IMR-90 (cell line): Measurements from ENCODE around the gene KRT8. TPM values are rescaled to one million over a fixed set of nuclear protein-coding genes. Genes with fewer than 3 reads are reported as not detected.

Experiments used
- ATAC-seq: fragments of 200-7000 bp; cut with Tn5 transposase; 2 replicates; pipeline ENCODE4 v1.9.1; 2020; ENCODE audit warnings: low read depth, mild to moderate bottlenecking, moderate library complexity
- BruUV-seq: library from RNA; stranded (reverse); fragments of 400-500 nt; replicated peaks from 2 replicates; lab custom pipeline; 2021; lab: Mats Ljungman, UMichigan
- CTCF ChIA-PET: fragments of 300-600 bp; formaldehyde crosslinking; extraction: SDS; loops from one replicate; lab custom pipeline; 2021; ENCODE audit warnings: antibody characterized with exemption; lab: Yijun Ruan, JAX
- POLR2A ChIA-PET: fragments of 300-600 bp; sonication (Branson Sonifier 250); formaldehyde crosslinking; loops from one replicate; lab custom pipeline; 2022; ENCODE audit warnings: antibody characterized with exemption; ENCODE audit not compliant: unreplicated experiment; lab: Charles Lee
- DNase-seq: peaks from one replicate; pipeline ENCODE4 v3.0.0; 2013
- H2AFZ ChIP-seq: replicated peaks from 2 replicates; pipeline ENCODE3; 2013; ENCODE audit warnings: low read length, mild to moderate bottlenecking; ENCODE audit not compliant: poor library complexity
- H2AK5ac ChIP-seq: 2 replicates; pipeline ENCODE4 v1.6.1; 2013; ENCODE audit warnings: low read depth, low read length, inconsistent platforms
- H2AK9ac ChIP-seq: replicated peaks from 2 replicates; pipeline ENCODE3; 2013; ENCODE audit warnings: mild to moderate bottlenecking, low read depth, low read length, moderate library complexity; ENCODE audit not compliant: poor library complexity
- H2BK120ac ChIP-seq: 2 replicates; pipeline ENCODE4 v1.6.1; 2013; ENCODE audit warnings: low read depth, low read length, inconsistent platforms
- H2BK15ac ChIP-seq: 3 replicates; pipeline ENCODE4 v1.6.1; 2013; ENCODE audit warnings: low read depth, low read length, inconsistent platforms
- H2BK20ac ChIP-seq: 2 replicates; pipeline ENCODE4 v1.6.1; 2013; ENCODE audit warnings: low read depth, mild to moderate bottlenecking, inconsistent platforms, low read length, moderate library complexity
- H2BK5ac ChIP-seq: 2 replicates; pipeline ENCODE4 v1.6.1; 2013; ENCODE audit warnings: mild to moderate bottlenecking, low read depth, low read length, inconsistent platforms; ENCODE audit not compliant: poor library complexity, severe bottlenecking
- H3K14ac ChIP-seq: replicated peaks from 2 replicates; pipeline ENCODE4 v1.6.1; 2013; ENCODE audit warnings: low read depth, low read length, inconsistent platforms
- H3K18ac ChIP-seq: 2 replicates; pipeline ENCODE4 v1.6.1; 2013; ENCODE audit warnings: low read depth, low read length, control low read depth
- H3K23ac ChIP-seq: 2 replicates; pipeline ENCODE4 v1.6.1; 2013; ENCODE audit warnings: low read depth, low read length, inconsistent platforms
- H3K27ac ChIP-seq: 2 replicates; pipeline ENCODE4 v1.5.1; 2013; ENCODE audit warnings: mild to moderate bottlenecking, control low read depth, low read length; ENCODE audit not compliant: insufficient read depth
- H3K27me3 ChIP-seq: 2 replicates; pipeline ENCODE4 v1.6.1; 2013; ENCODE audit warnings: low read length; ENCODE audit not compliant: control insufficient read depth, insufficient read depth
- H3K36me3 ChIP-seq: 2 replicates; pipeline ENCODE4 v1.6.1; 2013; ENCODE audit warnings: low read length, mixed read lengths; ENCODE audit not compliant: control insufficient read depth, insufficient read depth
- H3K4ac ChIP-seq: 2 replicates; pipeline ENCODE4 v1.6.1; 2013; ENCODE audit warnings: low read depth, low read length, inconsistent platforms
- H3K4me1 ChIP-seq: 2 replicates; pipeline ENCODE4 v1.6.1; 2013; ENCODE audit warnings: low read length, mixed read lengths; ENCODE audit not compliant: control insufficient read depth, insufficient read depth
- H3K4me2 ChIP-seq: 2 replicates; pipeline ENCODE4 v1.6.1; 2013; ENCODE audit warnings: low read depth, mild to moderate bottlenecking, control low read depth, low read length, moderate library complexity
- H3K4me3 ChIP-seq: 2 replicates; pipeline ENCODE4 v1.5.1; 2013; ENCODE audit warnings: low read depth, mild to moderate bottlenecking, control low read depth, low read length, moderate library complexity; ENCODE audit not compliant: insufficient read depth
- H3K56ac ChIP-seq: 2 replicates; pipeline ENCODE4 v1.6.1; 2013; ENCODE audit warnings: low read length, inconsistent platforms; ENCODE audit not compliant: insufficient read depth; ENCODE audit errors: extremely low read depth
- H3K79me1 ChIP-seq, 2 experiments: 2 replicates each; pipeline ENCODE4 v1.6.1; 2013; ENCODE audit warnings: low read length in 2 of 2, inconsistent platforms in 1 of 2, low read depth in 1 of 2
- H3K9ac ChIP-seq: 2 replicates; pipeline ENCODE4 v1.6.1; 2013; ENCODE audit warnings: low read depth, low read length, control low read depth
- H3K9me1 ChIP-seq: 2 replicates; pipeline ENCODE4 v1.6.1; 2013; ENCODE audit warnings: low read length, inconsistent platforms; ENCODE audit not compliant: insufficient read depth
- H3K9me3 ChIP-seq: 2 replicates; pipeline ENCODE4 v1.6.1; 2013; ENCODE audit warnings: low read length; ENCODE audit not compliant: control insufficient read depth, insufficient read depth
- H4K20me1 ChIP-seq: 2 replicates; pipeline ENCODE4 v1.6.1; 2013; ENCODE audit warnings: low read length, inconsistent platforms; ENCODE audit not compliant: insufficient read depth
- H4K5ac ChIP-seq: 2 replicates; pipeline ENCODE4 v1.6.1; 2013; ENCODE audit warnings: mild to moderate bottlenecking, low read depth, low read length, control low read depth
- H4K8ac ChIP-seq, 2 experiments: 2 replicates each; pipeline ENCODE4 v1.6.1; 2013; ENCODE audit warnings: low read depth in 2 of 2, low read length in 2 of 2, control low read depth in 1 of 2, inconsistent platforms in 1 of 2
- H4K91ac ChIP-seq: 2 replicates; pipeline ENCODE4 v1.6.1; 2013; ENCODE audit warnings: low read depth, low read length, inconsistent platforms; ENCODE audit not compliant: insufficient read depth
- BHLHE40 ChIP-seq: fragments of 150-350 bp; IDR thresholded peaks from 2 replicates; pipeline ENCODE4 v1.6.1; 2016; ENCODE audit warnings: mild to moderate bottlenecking, low read depth, low read length
- CEBPB ChIP-seq: IDR thresholded peaks from 2 replicates; pipeline ENCODE4 v1.6.1; 2012; ENCODE audit warnings: low read depth, low read length, improper control_type of control experiment
- CHD1 ChIP-seq: IDR thresholded peaks from 2 replicates; pipeline ENCODE4 v1.6.1; 2012; ENCODE audit warnings: low read depth, low read length, improper control_type of control experiment
- FOS ChIP-seq: fragments of 150-350 bp; IDR thresholded peaks from 2 replicates; pipeline ENCODE4 v1.6.1; 2016; ENCODE audit warnings: low read depth, low read length
- MAFK ChIP-seq: IDR thresholded peaks from 2 replicates; pipeline ENCODE4 v1.6.1; 2012; ENCODE audit warnings: low read depth, low read length, improper control_type of control experiment
- MAZ ChIP-seq: IDR thresholded peaks from 2 replicates; pipeline ENCODE4 v1.6.1; 2012; ENCODE audit warnings: low read depth, mild to moderate bottlenecking, low read length, improper control_type of control experiment, moderate library complexity, borderline replicate concordance
- MXI1 ChIP-seq: IDR thresholded peaks from 2 replicates; pipeline ENCODE4 v1.6.1; 2012; ENCODE audit warnings: low read depth, mild to moderate bottlenecking, low read length, moderate library complexity, borderline replicate concordance
- NFE2L2 ChIP-seq: fragments of 150-350 bp; IDR thresholded peaks from 2 replicates; pipeline ENCODE4 v1.6.1; 2016; ENCODE audit warnings: low read depth, mild to moderate bottlenecking, low read length
- POLR2A ChIP-seq: IDR thresholded peaks from 2 replicates; pipeline ENCODE4 v1.6.1; 2012; ENCODE audit warnings: mild to moderate bottlenecking, low read depth, low read length
- RAD21 ChIP-seq: IDR thresholded peaks from 2 replicates; pipeline ENCODE4 v1.6.1; 2012; ENCODE audit warnings: low read length, improper control_type of control experiment
- RCOR1 ChIP-seq: IDR thresholded peaks from 2 replicates; pipeline ENCODE4 v1.6.1; 2012; ENCODE audit warnings: mild to moderate bottlenecking, low read length, improper control_type of control experiment; ENCODE audit not compliant: insufficient replicate concordance
- RFX5 ChIP-seq: IDR thresholded peaks from 2 replicates; pipeline ENCODE4 v1.8.0; 2012; ENCODE audit warnings: low read depth, mild to moderate bottlenecking, low read length, moderate library complexity
- SMC3 ChIP-seq: fragments of 150-350 bp; IDR thresholded peaks from 2 replicates; pipeline ENCODE4 v1.6.1; 2016; ENCODE audit warnings: low read depth, mild to moderate bottlenecking, antibody characterized with exemption, low read length, moderate library complexity
- dilution Hi-C: fragments of 300-500 bp; cut with HindIII; formaldehyde crosslinking; loops from one replicate; pipeline ENCODE4 v1.14.3; 2018; ENCODE audit warnings: low sequenced_read_pairs; ENCODE audit not compliant: unreplicated experiment
- in situ Hi-C: fragments of 300-500 bp; cut with MboI; formaldehyde crosslinking; loops from 3 replicates; pipeline ENCODE4 v1.14.3; 2019; ENCODE audit warnings: low sequenced_read_pairs, inconsistent platforms, mixed read lengths
- intact Hi-C: fragments of 100-400 bp; cut with micrococcal nuclease; formaldehyde crosslinking; loops from 2 replicates; pipeline ENCODE4 v1.10.0; 2022
- polyA plus RNA-seq, 3 experiments: library from polyadenylated mRNA; depleted of rRNA; stranded (reverse); fragments of >200 nt; gene quantifications; 2 replicates each; pipeline ENCODE4 v1.2.3, GENCODE V29; 2012; ENCODE audit warnings: low replicate concordance in 1 of 3
- total RNA-seq: library from RNA; depleted of rRNA; stranded (reverse); fragments of >200 nt; gene quantifications from 2 replicates; pipeline ENCODE4 v1.2.3, GENCODE V29; 2012
- TF ChIP-seq, protein P1 (sequence below): fragments of 150-350 bp; IDR thresholded peaks from 2 replicates; pipeline ENCODE4 v1.6.1; 2017; ENCODE audit warnings: mild to moderate bottlenecking, antibody characterized with exemption, low read length, low read depth
- TF ChIP-seq, protein P2 (sequence below): fragments of 150-350 bp; IDR thresholded peaks from 2 replicates; pipeline ENCODE4 v1.6.1; 2016; ENCODE audit warnings: low read depth, mild to moderate bottlenecking, low read length, moderate library complexity, borderline replicate concordance
- TF ChIP-seq, protein P3 (sequence below): conservative IDR thresholded peaks from 2 replicates; pipeline ENCODE4 v1.5.1; 2012; ENCODE audit warnings: mild to moderate bottlenecking, low read depth, low read length, improper control_type of control experiment

The KRT8 gene
- total and polyA plus RNA-seq, 2 of the 4 experiments (the other 2 are of a cell fraction) = 10.9 to 39.3 TPM

GRCh38 chr12:52892974-52893373, 11.9 kb downstream of the KRT8 start:
- no peak overlapping the region for H4K91ac ChIP-seq
- dilution Hi-C loops (loop anchor here (25.0 kb wide), 1 partner anchor 94 kb away; no protein-coding TSS in a partner anchor), intact Hi-C loops (no loop called here), in situ Hi-C loops (no loop called here)
- H3K18ac ChIP-seq = no peak overlapping the region
- H4K5ac ChIP-seq = no peak overlapping the region
- no peak overlapping the region for H2BK20ac ChIP-seq
- H2AFZ ChIP-seq = no peak overlapping the region
- no peak overlapping the region for H2BK120ac ChIP-seq
- no peak overlapping the region for H3K4me2 ChIP-seq
- no peak overlapping the region for H3K4ac ChIP-seq
- H3K4me3 ChIP-seq = no peak overlapping the region
- no peak for TF ChIP-seq POLR2A
- no peak for TF ChIP-seq CHD1
- TF ChIP-seq MAFK = no peak
- TF ChIP-seq CEBPB = no peak
- TF ChIP-seq MXI1 = no peak
- no peak for TF ChIP-seq NFE2L2
- no peak for TF ChIP-seq RAD21
- TF ChIP-seq BHLHE40 = no peak
- TF ChIP-seq, protein P1, sequence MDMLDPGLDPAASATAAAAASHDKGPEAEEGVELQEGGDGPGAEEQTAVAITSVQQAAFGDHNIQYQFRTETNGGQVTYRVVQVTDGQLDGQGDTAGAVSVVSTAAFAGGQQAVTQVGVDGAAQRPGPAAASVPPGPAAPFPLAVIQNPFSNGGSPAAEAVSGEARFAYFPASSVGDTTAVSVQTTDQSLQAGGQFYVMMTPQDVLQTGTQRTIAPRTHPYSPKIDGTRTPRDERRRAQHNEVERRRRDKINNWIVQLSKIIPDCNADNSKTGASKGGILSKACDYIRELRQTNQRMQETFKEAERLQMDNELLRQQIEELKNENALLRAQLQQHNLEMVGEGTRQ = no peak
- TF ChIP-seq, protein P2, sequence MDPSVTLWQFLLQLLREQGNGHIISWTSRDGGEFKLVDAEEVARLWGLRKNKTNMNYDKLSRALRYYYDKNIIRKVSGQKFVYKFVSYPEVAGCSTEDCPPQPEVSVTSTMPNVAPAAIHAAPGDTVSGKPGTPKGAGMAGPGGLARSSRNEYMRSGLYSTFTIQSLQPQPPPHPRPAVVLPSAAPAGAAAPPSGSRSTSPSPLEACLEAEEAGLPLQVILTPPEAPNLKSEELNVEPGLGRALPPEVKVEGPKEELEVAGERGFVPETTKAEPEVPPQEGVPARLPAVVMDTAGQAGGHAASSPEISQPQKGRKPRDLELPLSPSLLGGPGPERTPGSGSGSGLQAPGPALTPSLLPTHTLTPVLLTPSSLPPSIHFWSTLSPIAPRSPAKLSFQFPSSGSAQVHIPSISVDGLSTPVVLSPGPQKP = no peak
- TF ChIP-seq MAZ = no peak
- no peak for TF ChIP-seq RFX5
- no peak for TF ChIP-seq SMC3
- TF ChIP-seq, protein P3, sequence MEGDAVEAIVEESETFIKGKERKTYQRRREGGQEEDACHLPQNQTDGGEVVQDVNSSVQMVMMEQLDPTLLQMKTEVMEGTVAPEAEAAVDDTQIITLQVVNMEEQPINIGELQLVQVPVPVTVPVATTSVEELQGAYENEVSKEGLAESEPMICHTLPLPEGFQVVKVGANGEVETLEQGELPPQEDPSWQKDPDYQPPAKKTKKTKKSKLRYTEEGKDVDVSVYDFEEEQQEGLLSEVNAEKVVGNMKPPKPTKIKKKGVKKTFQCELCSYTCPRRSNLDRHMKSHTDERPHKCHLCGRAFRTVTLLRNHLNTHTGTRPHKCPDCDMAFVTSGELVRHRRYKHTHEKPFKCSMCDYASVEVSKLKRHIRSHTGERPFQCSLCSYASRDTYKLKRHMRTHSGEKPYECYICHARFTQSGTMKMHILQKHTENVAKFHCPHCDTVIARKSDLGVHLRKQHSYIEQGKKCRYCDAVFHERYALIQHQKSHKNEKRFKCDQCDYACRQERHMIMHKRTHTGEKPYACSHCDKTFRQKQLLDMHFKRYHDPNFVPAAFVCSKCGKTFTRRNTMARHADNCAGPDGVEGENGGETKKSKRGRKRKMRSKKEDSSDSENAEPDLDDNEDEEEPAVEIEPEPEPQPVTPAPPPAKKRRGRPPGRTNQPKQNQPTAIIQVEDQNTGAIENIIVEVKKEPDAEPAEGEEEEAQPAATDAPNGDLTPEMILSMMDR = no peak
- TF ChIP-seq FOS = no peak
- TF ChIP-seq RCOR1 = no peak
- BruUV-seq = no TSS peak
- no peak overlapping the region for H2BK15ac ChIP-seq
- H4K20me1 ChIP-seq = no peaks in the 10 kb centered on the region
- DNase-seq (no peak), ATAC-seq (no peak)
- no peak overlapping the region for H3K14ac ChIP-seq
- H3K9me3 ChIP-seq = 0 out of 2 replicates have a peak, but pooled peaks cover 1% of the 10 kb centered on the region
- no peak overlapping the region for H3K23ac ChIP-seq
- no peak overlapping the region for H3K56ac ChIP-seq
- no peaks in the 10 kb centered on the region for H3K9me1 ChIP-seq
- H3K27ac ChIP-seq = no peak overlapping the region
- H2AK9ac ChIP-seq = no peak overlapping the region
- H4K8ac ChIP-seq = no peak overlapping the region
- 0 out of 2 replicates have a peak, but pooled peaks cover 1% of the 10 kb centered on the region for H3K36me3 ChIP-seq
- peaks cover 1% of the 10 kb centered on the region; the same call in 1 of the 2 replicates for H3K27me3 ChIP-seq
- H3K79me1 ChIP-seq = no peaks in the 10 kb centered on the region
- ChIA-PET POLR2A (no interaction called here), CTCF (interaction anchor here (0.7 kb wide), 1 partner anchor 88 kb away, joined by 3 read pairs; no protein-coding TSS in a partner anchor)
- no peak overlapping the region for H3K9ac ChIP-seq
- H2AK5ac ChIP-seq = no peak overlapping the region
- no peak overlapping the region for H2BK5ac ChIP-seq
- H3K4me1 ChIP-seq = no peaks in the 10 kb centered on the region
